ENCODE measurements around the gene TMEM231. TPM values are rescaled to one million over a fixed set of nuclear protein-coding genes. Genes with fewer than 3 reads are reported as not detected.
"Not testable (repeated sequence)": the region's sequence is repeated elsewhere in the genome, so short reads cannot be mapped to it uniquely, and the experiment has no call there.

The TMEM231 gene
- total RNA-seq, 6 experiments from 2014 or later: 9.0 to 14.5 (median 10.0) TPM

DNA sequence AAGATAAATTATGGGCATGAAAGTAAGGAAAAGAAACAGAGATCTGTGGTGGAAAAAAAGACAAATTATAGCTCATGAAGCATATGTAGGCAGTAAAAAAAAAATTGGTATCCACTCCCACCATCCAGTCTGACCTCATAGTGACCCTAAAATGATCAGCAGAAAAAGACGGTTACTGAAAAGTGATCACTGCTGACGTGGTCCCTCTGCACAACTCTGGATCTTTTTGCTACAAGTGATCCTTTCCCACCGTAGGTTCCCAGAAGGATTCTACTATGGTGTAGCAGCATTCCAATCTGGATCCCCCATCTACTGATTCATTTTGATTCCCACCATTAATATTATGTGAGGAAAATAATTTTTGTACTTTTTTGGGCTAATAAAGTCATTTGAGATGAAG lies 49.9 kb downstream of the TMEM231 start:
- Mint-ChIP-seq H3K36me3 (ENCODE audit: low read depth) (no peaks in the 10 kb centered on the region), H3K27ac (peak overlapping the region; percentile 76; the same call in 1 of the 2 replicates), H3K4me1 (ENCODE audit: low read depth) (peaks cover 23% of the 10 kb centered on the region), H3K4me3 (peak overlapping the region; percentile 54), H3K9me3 (no peaks in the 10 kb centered on the region), H3K27me3 (ENCODE audit: insufficient read depth) (peaks cover 6% of the 10 kb centered on the region)
- DNase-seq: no peak
- TF ChIP-seq, protein P1, sequence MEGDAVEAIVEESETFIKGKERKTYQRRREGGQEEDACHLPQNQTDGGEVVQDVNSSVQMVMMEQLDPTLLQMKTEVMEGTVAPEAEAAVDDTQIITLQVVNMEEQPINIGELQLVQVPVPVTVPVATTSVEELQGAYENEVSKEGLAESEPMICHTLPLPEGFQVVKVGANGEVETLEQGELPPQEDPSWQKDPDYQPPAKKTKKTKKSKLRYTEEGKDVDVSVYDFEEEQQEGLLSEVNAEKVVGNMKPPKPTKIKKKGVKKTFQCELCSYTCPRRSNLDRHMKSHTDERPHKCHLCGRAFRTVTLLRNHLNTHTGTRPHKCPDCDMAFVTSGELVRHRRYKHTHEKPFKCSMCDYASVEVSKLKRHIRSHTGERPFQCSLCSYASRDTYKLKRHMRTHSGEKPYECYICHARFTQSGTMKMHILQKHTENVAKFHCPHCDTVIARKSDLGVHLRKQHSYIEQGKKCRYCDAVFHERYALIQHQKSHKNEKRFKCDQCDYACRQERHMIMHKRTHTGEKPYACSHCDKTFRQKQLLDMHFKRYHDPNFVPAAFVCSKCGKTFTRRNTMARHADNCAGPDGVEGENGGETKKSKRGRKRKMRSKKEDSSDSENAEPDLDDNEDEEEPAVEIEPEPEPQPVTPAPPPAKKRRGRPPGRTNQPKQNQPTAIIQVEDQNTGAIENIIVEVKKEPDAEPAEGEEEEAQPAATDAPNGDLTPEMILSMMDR (IDR thresholded peaks at IDR 0.05): no peak

DNA sequence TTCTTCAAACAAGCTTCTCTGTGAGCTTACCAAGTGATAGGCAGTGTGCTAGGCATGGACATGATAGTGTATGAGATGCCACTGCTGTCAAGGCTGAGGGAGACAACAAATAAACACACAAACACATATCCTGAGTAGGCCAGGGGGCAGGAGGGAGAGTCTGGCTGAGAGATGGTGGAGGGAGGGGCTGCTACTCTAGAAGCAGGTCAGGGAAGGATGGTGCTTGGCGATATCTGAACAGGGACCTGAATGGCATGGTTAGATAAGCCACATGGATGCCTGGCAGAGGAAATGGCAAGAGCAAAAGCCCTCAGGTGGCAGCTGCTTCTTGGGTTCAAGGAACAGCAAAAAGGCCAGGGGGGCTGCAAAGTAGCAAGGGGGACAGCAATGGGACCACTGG lies 52.3 kb downstream of the TMEM231 start:
- H3K36me3 Mint-ChIP-seq (ENCODE audit: low read depth): no peaks in the 10 kb centered on the region
- peaks cover 23% of the 10 kb centered on the region for H3K4me1 Mint-ChIP-seq (ENCODE audit: low read depth)
- H3K9me3 Mint-ChIP-seq: no peaks in the 10 kb centered on the region
- no peak overlapping the region for H3K4me3 Mint-ChIP-seq
- TF ChIP-seq, protein P1 (IDR thresholded peaks at IDR 0.05): no peak
- no peak for DNase-seq
- H3K27ac Mint-ChIP-seq: no peak overlapping the region
- H3K27me3 Mint-ChIP-seq (ENCODE audit: insufficient read depth): peaks cover 4% of the 10 kb centered on the region

DNA sequence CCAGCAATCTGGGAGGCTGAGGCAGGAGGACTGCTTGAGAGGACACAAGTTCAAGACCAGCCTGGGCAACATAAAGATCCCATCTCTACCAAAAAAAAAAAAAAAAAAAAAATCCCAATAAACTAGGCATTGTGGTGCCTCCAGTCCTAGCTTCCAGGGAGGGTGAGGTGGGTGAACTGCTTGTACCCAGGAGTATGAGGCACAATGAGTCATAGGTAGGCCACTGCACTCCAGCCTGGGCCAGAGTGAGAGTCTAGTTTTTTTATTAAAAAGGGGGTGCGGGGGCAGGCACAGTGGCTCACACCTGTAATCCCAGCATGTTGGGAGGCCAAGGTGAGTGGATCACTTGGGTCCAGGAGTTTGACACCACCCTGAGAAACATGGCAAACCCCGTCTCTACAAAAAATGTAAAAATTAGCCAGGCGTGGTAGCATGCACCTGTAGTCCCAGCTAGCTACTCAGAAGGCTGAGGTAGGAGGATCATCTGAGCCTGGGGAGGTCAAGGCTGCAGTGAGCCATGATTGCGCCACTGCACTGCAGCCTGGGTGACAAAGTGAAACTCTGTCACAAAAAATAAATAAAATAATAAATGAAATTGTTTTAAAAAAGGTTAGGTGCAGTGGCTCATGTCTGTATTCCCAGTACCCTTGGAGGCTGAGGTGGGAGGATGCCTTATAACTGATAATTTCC lies 53.0 kb downstream of the TMEM231 start:
- DNase-seq: no peak
- H3K4me1 Mint-ChIP-seq (ENCODE audit: low read depth): peaks cover 23% of the 10 kb centered on the region
- no peak overlapping the region for H3K4me3 Mint-ChIP-seq
- H3K27ac Mint-ChIP-seq: no peak overlapping the region
- H3K36me3 Mint-ChIP-seq (ENCODE audit: low read depth): no peaks in the 10 kb centered on the region
- H3K9me3 Mint-ChIP-seq: no peaks in the 10 kb centered on the region
- H3K27me3 Mint-ChIP-seq (ENCODE audit: insufficient read depth): peaks cover 2% of the 10 kb centered on the region
- TF ChIP-seq, protein P1 (IDR thresholded peaks at IDR 0.05): no peak

DNA sequence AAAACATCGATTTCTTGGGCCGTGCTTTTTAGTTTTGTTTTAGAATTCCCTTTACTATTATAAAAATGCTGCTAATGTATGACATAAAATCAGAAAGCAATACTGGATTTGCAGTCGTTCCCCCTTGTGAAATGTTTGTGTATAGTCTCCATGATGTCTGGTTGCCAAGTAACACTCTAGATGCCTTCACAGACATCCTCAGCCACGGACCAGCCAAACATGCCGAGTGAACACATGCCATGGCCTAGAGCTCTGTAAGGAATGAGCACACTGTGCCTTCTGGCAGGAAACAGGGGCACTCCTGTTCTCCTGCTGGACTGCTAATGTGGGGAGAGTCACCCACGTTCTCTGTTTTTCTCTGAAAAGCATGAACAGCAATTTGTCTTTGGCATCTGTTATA lies 54.2 kb downstream of the TMEM231 start:
- not testable (repeated sequence) for H3K36me3 Mint-ChIP-seq (ENCODE audit: low read depth); H3K27me3 Mint-ChIP-seq (ENCODE audit: insufficient read depth); H3K9me3 Mint-ChIP-seq
- peak overlapping the region; percentile 58 for H3K4me3 Mint-ChIP-seq
- peak; percentile 76 for DNase-seq
- H3K4me1 Mint-ChIP-seq (ENCODE audit: low read depth): peaks cover 21% of the 10 kb centered on the region
- H3K27ac Mint-ChIP-seq: peak overlapping the region; percentile 37; the same call in 1 of the 2 replicates

DNA sequence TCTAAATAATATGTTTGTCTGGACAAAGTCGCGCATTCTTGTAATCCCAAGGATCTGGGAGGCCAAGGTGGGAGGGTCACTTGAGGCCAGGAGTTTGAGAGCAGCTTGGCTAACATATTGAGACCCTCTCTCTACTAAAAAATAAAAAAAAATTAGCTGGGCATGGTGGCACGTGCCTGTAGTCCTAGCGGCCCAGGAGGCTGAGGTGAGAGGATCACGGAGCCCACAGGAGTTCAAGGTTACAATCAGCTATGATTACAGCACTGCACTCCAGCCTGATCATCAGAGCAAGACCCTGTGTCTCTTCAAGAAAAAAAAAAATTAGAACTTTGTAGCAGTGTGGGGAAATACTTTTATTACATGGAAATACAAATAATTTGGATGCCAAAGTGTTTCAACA lies 54.7 kb downstream of the TMEM231 start:
- Mint-ChIP-seq H3K4me3 (no peak overlapping the region; the same call in 1 of the 2 replicates), H3K27me3 (ENCODE audit: insufficient read depth) (peaks cover 2% of the 10 kb centered on the region), H3K36me3 (ENCODE audit: low read depth) (no peaks in the 10 kb centered on the region), H3K9me3 (no peaks in the 10 kb centered on the region), H3K4me1 (ENCODE audit: low read depth) (peaks cover 17% of the 10 kb centered on the region), H3K27ac (0 out of 2 replicates have a peak overlapping the region, but pooled peaks have one; percentile 4)
- no peak for DNase-seq
- TF ChIP-seq, protein P1 (IDR thresholded peaks at IDR 0.05): no peak

DNA sequence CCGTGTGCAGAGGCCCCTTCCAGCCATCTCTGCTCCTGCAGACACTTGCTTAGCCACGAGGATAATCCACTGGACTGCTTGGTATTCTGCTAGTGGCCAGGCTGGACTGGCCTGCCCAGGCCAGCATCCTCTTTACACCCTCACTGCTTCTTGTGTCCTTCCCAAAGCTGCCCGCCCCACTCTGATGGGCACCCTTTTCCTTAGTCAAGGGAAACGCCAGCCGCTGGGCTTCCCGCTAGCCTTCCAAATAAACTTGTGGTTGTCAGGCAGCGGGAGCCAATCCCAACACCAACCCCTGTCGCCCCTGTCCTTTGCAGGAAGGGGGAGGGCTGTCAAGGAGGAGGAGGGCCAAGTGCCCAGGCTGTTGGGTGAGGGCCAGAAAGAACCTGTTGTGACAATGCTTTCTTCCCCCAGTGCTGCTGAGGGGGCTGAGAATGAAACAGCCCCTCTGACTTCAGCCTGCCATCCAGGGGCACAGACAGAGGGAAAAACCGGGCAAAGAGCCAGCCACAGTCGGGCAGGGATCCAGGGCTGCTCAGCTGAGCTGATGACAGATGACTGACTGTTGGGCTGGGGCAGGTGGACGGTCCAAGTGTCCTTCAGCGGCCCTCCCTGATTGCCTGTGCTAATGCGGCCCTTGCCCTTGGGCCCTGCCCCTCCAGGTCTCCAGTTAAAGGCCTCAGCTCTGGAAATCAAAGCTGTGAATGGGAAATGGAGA lies 57.3 kb downstream of the TMEM231 start:
- H3K27me3 Mint-ChIP-seq (ENCODE audit: insufficient read depth); H3K27ac Mint-ChIP-seq; DNase-seq; H3K36me3 Mint-ChIP-seq (ENCODE audit: low read depth); H3K9me3 Mint-ChIP-seq; H3K4me3 Mint-ChIP-seq: not testable (repeated sequence)
- peaks cover 15% of the 10 kb centered on the region for H3K4me1 Mint-ChIP-seq (ENCODE audit: low read depth)

Data from HFFc6 (cell line).